ENCODE data around the gene PLXNC1. TPM values are rescaled to one million over a fixed set of nuclear protein-coding genes. Genes with fewer than 3 reads are reported as not detected.

PLXNC1 gene
- total and polyA plus RNA-seq, 8 donors = 7.3 to 55.9 (median 11.1) TPM

DNA sequence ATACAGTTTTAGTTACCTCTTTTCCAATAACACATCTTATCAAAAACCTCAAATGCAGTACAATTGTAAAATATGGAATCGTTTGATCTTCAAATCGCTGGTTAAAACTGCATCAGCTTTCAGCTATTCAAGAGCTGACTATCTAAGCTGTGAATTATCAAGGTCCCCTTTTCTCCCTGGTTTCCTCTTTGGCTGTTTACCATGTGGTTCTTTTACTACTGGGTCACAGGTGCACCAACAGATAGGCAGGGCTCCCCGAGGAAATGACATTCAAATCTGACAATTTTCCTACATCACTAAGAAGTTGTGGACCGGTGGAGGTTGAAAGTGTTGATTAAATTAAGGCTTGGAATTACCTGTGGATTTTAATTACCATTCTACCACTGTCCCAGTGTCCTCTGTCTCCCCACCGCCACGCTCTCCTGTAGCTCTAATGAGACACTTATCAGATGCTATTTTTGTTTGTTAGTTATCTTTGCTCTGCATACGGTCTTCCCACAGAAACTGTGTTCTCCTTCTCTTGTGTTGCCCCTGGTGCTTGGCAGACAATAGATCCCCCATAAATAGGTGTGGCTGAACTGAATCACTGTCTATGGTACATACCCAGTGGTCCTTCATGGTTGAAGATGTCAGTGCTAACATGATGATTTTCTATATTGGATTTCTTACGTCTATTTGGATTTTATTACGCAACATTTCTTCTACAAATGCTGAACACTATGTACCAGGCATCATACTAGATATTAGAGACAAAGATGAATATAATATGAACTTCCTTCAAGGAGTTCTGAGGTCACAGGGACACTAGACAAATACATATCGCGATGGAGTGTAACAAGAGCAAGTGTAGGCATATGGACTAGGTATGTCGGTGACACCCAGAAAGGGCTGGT is 20.9 kb upstream of the PLXNC1 start:
- Histone ChIP-seq H3K27ac (no peak overlapping the region), H3K27me3 (no peaks in the 10 kb centered on the region), H3K36me3 (no peaks in the 10 kb centered on the region), H3K9me3 (no peaks in the 10 kb centered on the region), H3K4me3 (no peak overlapping the region), H3K4me1 (peaks cover 0 to 49% of the 10 kb centered on the region in 2 donors)
- TF ChIP-seq, protein P1, sequence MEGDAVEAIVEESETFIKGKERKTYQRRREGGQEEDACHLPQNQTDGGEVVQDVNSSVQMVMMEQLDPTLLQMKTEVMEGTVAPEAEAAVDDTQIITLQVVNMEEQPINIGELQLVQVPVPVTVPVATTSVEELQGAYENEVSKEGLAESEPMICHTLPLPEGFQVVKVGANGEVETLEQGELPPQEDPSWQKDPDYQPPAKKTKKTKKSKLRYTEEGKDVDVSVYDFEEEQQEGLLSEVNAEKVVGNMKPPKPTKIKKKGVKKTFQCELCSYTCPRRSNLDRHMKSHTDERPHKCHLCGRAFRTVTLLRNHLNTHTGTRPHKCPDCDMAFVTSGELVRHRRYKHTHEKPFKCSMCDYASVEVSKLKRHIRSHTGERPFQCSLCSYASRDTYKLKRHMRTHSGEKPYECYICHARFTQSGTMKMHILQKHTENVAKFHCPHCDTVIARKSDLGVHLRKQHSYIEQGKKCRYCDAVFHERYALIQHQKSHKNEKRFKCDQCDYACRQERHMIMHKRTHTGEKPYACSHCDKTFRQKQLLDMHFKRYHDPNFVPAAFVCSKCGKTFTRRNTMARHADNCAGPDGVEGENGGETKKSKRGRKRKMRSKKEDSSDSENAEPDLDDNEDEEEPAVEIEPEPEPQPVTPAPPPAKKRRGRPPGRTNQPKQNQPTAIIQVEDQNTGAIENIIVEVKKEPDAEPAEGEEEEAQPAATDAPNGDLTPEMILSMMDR (IDR thresholded peaks at IDR 0.05) = no peak
- intact Hi-C loops (cut with DNase I) = no loop called here
- ATAC-seq (no peak), DNase-seq (no peak)

DNA sequence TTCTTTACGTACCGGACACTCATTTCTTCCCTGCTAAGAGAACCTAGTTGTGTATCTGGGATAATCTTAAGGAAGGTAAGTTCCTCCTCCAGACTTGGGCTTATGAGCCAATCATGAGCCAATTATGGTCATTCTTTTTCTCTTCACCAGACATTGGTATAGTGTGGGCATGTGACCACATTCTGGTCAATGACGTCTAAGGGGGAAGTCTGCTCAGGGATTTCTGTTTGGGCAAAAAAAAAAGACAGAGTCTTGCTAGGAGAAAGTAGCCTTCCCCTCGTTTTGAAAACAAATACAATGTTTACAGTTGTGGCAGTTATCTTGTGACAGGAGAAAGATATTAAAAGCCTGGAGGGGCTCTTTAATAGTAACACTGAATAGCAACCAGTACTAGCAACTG is 20.1 kb upstream of the PLXNC1 start:
- Histone ChIP-seq H3K27me3 (no peaks in the 10 kb centered on the region), H3K9me3 (no peaks in the 10 kb centered on the region), H3K4me3 (no peak overlapping the region), H3K4me1 (peaks cover 0 to 41% of the 10 kb centered on the region in 2 donors), H3K27ac (no peak overlapping the region), H3K36me3 (no peaks in the 10 kb centered on the region)
- TF ChIP-seq, protein P1 (IDR thresholded peaks at IDR 0.05) = no peak
- intact Hi-C loops (cut with DNase I) = no loop called here
- no peak for ATAC-seq
- DNase-seq = no peak

DNA sequence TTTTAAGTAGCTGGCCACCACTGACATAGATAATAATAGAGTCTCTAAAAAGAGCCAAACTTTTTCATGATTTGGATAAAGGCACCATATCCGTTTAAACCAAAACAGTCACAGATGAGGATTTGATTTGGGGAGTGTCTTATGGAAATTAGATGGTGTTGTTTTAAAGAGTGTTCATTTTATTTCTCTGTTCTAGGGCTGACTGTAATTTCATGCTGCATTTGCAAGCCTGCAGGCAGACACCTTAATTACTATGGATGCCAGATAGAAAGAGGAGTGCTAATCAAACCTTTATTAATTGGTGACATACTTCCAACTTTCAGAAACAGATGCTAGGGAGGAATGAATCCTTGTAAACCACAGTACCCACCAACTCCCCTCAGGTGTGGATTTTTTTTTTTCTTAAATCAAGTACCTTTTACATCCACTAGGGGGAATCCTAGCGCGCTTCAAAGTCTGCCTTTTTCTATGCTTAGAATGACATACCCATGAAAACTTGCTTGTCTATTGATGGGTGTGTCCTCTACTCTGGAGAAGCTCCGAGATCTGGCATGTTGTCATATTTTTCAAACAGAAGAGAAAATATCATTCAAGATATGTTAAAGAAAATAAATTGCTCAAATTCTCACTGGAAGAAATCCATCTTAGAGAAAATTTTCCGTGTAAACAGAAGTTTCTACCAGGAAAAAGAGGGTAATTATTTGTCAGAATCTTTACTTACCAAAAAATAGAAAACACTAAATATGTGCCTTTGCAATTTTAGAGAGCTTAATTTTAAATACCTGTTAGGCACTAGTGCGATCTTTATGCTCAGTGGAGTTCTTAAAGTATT is 14.2 kb upstream of the PLXNC1 start:
- ATAC-seq = peak; percentile 94
- intact Hi-C loops (cut with DNase I) = no loop called here
- H3K27ac ChIP-seq = no peak overlapping the region
- no peaks in the 10 kb centered on the region for H3K36me3 ChIP-seq
- H3K4me3 ChIP-seq = no peak overlapping the region
- no peaks in the 10 kb centered on the region for H3K27me3 ChIP-seq
- DNase-seq = peak in 2 of 4 donors; percentile 32 to 52
- no peaks in the 10 kb centered on the region for H3K9me3 ChIP-seq
- H3K4me1 ChIP-seq = peaks cover 0 to 6% of the 10 kb centered on the region in 2 donors
- TF ChIP-seq, protein P1 (IDR thresholded peaks at IDR 0.05) = peak; percentile 70 to 72

DNA sequence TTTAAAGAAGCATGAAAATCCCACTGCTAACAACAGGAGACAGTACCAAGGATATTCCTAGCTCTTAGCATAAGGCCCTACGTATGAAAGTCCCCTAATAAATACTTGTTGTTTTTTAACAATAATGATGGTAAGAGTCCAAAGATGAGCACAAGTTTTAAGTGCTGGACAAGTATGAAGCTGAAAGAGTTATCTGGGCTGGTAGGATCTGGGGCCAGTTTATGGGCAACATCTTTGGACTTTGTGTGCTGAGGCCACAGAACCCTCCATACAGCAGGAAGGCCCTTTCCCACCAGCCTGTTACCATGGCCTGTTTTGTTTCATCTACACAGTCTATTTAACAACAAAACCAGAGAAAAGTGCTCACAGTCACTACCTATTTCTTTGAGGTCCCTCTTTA is 12.5 kb upstream of the PLXNC1 start:
- intact Hi-C loops (cut with DNase I) = no loop called here
- no peak for ATAC-seq

More for the DNA sequence above, 12.5 kb upstream of the PLXNC1 start:
- TF ChIP-seq, protein P1 (IDR thresholded peaks at IDR 0.05) = no peak
- H3K4me1 ChIP-seq = peaks cover 0 to 6% of the 10 kb centered on the region in 2 donors
- H3K27ac ChIP-seq = no peak overlapping the region
- H3K9me3 ChIP-seq = no peaks in the 10 kb centered on the region
- no peaks in the 10 kb centered on the region for H3K27me3 ChIP-seq
- no peak for DNase-seq
- H3K36me3 ChIP-seq = no peaks in the 10 kb centered on the region
- no peak overlapping the region for H3K4me3 ChIP-seq
